CD4-positive, alpha-beta T cell treated with Interleukin-17A for 4 hours (primary cell): ENCODE results near the gene MUC2.

Source experiments
- DNase-seq: peaks from one replicate; pipeline ENCODE4 v3.0.0-alpha.2; 2020; ENCODE audit warnings: mixed read lengths

MUC2 gene

DNA sequence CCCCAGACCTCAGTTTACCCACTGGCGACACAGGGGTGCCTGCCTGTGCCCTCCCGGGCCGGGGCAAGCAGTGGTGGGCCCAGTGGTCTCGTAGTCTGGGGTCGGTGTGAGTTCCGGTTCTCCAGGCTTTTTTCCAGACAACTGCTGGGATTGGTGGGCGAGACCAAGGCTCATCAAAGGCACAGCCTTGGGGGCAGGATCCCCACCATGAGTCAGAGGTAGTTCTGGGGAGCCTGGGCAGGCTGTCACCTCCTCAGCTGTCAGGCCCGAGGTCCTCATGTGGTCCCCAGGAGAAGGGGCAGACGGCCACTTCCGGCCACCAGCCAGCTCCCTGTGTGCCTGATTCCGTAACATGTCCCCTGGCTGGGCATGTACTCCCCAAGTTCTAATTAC is 827 bp upstream of the MUC2 start:
- DNase-seq: no peak

DNA sequence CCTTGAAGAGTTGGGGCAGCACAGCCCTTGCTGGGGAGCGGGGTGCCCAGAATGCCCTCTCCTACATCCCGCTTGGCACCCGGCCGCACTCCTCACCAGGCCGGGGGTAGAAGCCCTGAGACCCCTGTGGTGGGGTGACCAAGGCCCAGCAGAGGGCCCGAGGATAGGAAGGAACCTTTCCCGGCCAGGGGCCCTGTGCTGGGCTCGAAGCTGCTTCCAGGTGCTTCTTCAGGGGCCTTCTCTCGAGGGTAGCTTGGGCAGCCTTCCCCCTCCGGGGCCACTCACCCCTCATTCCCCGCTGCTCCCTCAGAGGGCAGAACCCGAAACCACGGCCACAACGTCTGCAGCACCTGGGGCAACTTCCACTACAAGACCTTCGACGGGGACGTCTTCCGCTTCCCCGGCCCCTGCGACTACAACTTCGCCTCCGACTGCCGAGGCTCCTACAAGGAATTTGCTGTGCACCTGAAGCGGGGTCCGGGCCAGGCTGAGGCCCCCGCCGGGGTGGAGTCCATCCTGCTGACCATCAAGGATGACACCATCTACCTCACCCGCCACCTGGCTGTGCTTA is 752 bp downstream of the MUC2 start:
- no peak for DNase-seq

DNA sequence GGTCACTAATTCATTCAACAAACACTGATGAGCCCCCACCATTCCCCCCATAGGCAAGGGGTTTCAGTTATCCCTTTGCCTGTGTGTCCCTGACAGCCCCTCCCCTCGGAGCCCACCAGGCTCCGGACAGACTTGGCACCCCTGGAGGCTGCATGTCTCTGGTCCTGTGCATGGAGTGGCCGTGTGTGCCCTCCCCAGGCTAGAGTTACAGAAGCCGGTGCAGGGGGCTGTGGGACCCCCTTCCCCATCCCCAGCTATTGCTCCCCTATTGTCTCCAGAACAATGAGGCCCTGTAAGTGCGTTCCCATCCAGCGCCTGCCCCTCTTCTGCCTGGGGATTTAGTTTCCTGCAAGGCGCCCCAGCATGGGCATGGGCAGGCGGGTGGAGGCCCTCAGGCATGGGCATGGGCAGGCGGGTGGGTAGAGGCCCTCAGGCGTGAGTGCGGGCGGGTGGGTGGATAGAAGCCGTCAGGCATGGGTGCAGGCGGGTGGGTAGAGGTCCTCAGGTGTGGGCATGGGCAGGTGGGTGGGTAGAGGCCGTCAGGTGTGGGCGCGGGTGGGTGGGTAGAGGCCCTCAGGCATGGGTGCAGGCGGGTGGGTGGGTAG is 1.5 kb downstream of the MUC2 start:
- DNase-seq: no peak

DNA sequence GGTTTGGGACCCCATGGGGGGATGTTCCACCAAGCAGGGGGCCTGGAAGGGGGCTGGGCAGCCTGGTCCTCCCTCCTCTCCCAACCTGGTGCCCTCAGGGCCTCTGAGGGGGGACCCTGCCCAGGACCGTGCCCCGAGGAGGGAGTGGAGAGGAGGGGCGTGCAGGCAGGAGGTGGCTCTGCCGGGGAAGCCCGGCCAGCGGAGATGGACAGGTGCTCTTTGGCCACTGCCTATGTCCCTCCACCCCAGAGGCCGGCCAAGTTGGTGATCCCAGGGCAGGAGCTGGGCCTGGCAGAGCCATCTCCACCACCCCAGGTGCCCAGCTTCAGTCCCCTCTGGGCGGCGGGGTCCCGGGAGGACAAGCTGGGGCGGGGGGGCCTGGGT is 2.4 kb downstream of the MUC2 start:
- no peak for DNase-seq

DNA sequence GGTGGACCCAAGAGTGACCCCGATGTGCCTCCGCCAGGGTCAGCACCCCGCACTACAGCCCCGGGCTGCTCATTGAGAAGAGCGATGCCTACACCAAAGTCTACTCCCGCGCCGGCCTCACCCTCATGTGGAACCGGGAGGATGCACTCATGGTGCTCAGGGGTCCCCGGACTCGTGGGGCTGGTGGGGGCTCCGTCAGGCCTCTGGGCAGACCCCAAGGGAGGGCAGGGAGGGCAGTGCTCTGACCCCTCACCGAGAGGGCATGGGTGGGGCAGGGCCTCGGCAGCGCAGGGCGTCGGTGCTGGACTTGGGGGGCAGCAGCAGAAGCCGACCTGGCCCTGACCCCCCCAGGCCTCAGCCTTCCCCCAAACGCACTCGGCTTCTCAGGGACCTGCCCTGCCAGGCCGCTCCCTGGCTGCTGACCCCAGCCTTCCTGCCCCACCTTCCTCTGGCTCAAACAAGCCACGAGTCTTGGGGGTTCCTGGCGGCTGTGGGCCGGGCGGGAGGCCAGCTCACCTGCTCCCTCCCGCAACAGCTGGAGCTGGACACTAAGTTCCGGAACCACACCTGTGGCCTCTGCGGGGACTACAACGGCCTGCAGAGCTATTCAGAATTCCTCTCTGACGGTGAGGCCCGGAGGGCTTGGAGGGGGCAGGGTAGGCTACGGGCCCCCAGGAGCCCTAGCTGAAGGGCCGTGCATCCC is 2.9 kb downstream of the MUC2 start:
- DNase-seq: no peak

DNA sequence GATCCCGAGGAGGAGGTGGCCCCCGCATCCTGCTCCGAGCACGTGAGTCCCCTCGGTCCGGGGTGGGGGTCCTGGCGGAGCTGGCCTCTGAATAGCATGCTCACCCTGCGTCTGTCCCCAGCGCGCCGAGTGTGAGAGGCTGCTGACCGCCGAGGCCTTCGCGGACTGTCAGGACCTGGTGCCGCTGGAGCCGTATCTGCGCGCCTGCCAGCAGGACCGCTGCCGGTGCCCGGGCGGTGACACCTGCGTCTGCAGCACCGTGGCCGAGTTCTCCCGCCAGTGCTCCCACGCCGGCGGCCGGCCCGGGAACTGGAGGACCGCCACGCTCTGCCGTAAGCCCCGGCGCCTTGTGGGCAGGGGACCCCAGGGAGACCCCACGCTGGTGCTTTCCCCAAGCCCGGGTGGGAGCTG is 3.5 kb downstream of the MUC2 start:
- no peak for DNase-seq

DNA sequence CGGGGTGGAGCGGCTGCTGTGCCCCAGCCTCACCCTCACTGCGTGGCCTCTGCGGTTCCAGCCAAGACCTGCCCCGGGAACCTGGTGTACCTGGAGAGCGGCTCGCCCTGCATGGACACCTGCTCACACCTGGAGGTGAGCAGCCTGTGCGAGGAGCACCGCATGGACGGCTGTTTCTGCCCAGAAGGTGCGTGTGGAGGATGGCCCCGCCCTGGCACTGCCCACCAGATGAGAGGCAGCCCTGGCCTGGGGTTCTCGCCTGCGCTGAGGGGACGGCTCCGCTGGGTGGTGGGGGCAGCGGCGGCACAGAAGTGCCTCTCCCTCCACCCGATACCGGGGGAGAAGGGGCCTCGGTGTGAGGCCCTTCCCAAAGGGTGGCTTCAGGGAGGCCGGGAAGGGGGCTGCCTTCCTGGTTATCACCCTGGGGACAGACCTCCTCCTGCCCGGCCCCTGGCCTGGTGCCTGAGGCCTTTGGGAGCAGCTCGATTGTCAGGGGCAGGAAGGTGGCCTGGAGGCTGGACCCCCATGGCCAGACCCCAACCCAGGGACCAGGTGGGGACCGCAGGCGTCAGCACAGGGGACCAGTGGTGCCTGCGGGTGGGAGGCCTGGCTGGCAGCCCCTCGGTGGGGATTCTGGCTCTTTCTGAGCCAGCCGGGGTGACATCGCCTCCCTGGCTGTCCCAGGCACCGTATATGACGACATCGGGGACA is 7.1 kb downstream of the MUC2 start:
- no peak for DNase-seq

DNA sequence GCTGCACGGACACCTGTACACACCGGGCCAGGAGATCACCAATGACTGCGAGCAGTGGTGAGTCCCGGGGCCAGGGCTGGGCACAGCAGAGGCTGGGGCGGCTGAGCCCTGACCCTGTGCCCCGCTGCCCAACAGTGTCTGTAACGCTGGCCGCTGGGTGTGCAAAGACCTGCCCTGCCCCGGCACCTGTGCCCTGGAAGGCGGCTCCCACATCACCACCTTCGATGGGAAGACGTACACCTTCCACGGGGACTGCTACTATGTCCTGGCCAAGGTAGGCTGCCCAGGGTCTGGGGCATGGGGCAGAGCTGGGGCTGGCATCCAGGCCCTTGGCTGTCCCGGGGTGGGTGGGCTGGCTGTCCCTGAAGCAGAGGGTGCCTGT is 7.7 kb downstream of the MUC2 start:
- no peak for DNase-seq

DNA sequence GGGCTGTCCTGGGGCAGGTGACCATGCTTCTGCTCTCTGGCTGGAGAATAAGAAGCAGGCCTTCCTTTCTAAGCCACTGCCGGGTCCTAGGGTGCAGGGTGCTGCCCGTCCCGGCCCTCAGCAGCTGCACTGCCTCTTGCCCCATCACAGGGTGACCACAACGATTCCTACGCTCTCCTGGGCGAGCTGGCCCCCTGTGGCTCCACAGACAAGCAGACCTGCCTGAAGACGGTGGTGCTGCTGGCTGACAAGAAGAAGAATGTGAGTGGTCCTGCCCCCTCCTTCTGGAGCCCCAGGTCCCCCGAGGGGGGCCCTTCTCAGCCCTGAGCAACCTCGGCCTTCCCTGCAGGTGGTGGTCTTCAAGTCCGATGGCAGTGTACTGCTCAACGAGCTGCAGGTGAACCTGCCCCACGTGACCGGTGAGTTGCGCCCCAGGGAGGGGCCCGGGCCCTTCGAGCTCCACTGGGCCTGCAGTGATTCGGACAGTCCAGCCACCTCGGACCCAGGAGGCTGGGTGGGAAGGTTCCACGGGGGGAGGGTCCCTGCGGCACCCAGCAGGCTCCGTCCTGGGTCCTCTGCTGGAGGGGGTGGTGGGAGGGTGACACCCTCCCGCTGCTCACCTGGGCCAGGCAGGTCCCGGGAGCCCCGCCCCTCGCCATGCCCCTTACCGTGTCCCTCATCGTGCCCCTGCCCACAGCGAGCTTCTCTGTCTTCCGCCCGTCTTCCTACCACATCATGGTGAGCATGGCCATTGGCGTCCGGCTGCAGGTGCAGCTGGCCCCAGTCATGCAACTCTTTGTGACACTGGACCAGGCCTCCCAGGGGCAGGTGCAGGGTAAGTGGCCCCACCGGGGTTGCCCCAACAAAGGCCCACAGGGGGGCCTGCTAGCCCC is 8.3 kb downstream of the MUC2 start:
- DNase-seq: no peak

DNA sequence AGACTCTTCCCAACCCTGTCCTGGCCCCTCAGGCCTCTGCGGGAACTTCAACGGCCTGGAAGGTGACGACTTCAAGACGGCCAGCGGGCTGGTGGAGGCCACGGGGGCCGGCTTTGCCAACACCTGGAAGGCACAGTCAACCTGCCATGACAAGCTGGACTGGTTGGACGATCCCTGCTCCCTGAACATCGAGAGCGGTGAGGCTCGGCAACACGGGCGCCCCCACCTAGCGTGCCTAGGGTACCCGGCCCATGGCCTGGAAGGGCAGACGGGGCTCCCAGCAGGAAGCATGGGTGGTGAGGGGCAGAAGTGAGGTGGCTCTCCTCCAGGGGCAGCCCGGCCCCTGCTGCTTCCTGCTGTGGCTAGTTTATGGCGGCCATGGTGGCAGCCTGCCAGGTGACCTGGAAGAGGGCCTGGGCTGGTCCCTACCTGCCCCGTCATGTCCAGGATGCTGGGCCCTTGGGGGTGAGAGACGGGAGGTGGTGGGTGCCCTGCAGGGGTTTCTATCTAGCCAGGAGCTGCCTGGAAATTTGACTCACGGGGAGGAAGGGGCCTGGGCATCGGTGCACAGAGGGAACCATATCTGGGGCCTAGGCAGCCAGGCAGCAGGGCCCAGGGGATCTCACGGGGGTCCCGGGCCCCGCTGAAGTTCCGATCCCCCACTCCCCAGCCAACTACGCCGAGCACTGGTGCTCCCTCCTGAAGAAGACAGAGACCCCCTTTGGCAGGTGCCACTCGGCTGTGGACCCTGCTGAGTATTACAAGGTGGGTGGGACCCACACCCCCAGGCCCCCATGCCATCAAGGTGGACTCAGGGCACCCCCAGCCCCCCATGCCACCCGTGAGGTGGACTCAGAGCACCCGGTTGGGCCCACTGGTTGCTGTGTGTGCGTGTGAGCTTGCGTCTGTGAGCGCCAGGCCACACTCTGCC is 9.2 kb downstream of the MUC2 start:
- DNase-seq: no peak

DNA sequence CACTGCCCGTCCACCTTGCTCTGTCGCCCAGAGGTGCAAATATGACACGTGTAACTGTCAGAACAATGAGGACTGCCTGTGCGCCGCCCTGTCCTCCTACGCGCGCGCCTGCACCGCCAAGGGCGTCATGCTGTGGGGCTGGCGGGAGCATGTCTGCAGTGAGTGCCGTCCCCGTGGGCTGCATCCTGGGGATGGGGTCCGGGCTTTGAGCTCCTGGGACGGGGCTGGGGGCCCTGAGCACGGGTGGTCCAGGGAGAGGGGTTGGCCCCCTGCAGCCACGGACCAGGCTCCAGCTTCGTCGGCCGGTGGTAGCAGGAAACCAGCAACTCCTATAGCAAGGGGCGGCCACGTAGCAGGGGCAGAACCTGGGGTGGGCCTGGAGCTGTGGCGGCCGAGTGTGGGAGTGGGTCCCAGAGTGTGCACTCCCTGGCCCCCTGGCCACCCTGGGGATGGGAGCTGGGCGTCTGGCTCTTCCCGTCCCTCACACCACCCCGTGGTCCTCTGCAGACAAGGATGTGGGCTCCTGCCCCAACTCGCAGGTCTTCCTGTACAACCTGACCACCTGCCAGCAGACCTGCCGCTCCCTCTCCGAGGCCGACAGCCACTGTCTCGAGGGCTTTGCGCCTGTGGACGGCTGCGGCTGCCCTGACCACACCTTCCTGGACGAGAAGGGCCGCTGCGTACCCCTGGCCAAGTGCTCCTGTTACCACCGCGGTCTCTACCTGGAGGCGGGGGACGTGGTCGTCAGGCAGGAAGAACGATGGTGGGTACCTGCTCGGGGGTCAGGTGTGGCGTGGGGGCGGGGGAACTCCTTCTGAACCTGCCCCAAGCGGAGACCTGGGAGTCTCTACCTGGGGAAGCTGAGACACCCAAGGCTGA is 10.1 kb downstream of the MUC2 start:
- no peak for DNase-seq

DNA sequence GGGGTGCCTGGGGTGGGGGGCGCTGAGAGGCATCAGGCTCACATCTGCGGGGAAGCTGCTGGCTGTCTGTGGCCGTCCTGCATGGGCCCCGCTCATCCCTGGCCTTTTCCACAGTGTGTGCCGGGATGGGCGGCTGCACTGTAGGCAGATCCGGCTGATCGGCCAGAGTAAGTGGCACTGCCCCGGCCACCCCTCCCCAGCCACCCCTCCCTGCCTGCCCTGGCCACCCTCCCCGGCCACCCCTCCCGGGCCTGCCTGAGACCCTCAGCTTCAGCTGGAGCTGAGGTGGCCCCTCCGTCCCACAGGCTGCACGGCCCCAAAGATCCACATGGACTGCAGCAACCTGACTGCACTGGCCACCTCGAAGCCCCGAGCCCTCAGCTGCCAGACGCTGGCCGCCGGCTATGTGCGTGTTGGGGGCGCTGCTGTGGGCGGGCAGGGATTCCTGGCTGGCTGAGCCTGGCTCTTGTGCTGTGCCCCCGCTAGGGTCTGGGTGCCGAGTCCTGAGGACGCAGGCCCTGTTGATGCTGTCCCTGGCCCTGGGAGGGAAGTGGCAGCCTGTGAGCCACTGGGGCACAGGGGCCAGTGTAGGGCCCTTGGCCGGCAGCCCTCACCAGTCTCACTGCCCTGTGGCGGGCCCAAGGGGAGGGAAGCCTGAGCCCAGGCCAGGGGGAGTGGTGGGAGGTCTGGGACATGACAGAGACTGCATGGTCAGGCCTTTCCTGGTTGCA is 10.9 kb downstream of the MUC2 start:
- DNase-seq: no peak

DNA sequence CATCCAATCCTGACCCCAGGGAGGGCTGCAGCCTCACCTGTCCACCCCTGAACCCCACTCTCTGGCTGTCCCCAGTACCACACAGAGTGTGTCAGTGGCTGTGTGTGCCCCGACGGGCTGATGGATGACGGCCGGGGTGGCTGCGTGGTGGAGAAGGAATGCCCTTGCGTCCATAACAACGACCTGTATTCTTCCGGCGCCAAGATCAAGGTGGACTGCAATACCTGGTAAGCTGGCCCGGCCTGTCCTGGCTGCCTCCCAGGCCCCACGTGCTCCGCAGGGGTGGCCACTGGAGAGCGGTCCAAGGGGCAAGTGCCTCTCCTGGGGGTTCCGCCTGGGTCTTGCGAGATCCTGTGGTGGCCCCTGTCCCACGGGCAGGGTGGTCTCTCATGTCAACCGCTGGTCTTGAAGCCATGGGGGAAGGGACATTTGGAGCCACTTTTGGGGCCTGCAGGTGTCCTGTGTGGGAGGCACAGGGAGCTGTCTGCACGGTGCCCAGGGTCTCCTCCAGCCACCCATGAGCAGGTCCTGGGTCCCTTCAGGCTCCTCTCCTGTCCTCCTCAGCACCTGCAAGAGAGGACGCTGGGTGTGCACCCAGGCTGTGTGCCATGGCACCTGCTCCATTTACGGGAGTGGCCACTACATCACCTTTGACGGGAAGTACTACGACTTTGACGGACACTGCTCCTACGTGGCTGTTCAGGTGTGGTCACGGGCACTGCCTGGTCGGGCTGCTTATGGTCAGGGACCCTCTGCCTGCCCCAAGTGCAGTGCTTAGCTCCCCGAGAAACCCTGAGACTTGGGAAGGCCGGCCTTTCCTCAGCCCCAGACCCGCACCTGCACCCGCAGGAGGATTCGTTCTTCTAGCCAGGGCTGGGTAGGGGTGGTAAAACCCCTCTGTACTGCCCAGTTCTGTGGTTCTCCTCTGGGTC is 11.8 kb downstream of the MUC2 start:
- DNase-seq: no peak

DNA sequence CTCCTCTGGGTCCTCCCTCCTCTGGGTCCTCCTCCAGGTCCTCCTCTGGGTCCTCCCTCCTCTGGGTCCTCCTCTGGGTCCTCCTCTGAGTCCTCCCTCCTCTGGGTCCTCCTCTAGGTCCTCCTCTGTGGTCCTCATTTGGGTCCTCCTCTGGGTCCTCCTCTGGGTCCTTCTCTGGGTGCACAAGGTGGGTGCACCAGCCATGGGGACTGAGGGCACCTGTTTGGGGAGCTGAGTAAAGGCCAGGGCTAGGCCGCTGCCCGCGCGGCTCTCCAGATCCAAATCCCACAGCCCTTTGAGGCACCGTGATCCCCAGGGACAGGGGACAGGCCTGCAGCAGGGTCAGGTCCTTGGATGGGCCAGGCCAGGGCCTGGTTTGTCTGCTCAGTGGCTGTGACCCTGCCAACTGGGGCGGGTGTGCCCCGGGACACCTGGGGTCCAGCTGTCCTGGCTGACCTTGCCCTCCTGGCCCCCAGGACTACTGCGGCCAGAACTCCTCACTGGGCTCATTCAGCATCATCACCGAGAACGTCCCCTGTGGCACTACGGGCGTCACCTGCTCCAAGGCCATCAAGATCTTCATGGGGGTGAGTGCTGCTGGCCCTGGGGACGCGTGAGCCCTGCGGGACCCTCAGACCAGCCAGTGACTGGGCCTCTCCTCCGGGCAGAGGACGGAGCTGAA is 12.7 kb downstream of the MUC2 start:
- no peak for DNase-seq

DNA sequence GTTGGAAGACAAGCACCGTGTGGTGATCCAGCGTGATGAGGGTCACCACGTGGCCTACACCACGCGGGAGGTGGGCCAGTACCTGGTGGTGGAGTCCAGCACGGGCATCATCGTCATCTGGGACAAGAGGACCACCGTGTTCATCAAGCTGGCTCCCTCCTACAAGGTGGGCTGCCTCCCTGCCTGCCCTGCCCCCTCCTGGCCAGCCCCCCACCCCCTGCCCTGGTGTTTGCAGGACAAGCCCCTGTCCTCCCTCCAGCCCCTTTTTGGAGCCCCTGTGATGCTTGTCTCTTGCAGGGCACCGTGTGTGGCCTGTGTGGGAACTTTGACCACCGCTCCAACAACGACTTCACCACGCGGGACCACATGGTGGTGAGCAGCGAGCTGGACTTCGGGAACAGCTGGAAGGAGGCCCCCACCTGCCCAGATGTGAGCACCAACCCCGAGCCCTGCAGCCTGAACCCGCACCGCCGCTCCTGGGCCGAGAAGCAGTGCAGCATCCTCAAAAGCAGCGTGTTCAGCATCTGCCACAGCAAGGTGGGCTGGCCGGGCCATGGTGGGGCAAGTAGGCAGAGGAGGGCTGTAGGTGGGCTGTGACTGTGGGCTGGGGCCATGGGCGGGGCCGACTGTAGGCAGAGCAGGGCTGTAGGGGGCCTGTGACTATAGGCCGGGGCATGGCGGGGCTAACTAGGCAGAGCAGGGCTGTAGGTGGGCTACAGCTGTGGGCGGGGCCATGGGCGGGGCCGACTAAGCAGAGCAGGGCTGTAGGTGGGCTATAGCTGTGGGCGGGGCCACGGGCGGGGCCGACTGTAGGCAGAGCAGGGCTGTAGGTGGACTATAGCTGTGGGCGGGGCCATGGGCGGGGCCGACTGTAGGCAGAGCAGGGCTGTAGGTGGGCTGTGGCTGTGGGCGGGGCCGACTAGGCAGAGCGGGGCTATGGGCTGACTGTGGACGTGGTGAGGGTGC is 13.6 kb downstream of the MUC2 start:
- DNase-seq: no peak

DNA sequence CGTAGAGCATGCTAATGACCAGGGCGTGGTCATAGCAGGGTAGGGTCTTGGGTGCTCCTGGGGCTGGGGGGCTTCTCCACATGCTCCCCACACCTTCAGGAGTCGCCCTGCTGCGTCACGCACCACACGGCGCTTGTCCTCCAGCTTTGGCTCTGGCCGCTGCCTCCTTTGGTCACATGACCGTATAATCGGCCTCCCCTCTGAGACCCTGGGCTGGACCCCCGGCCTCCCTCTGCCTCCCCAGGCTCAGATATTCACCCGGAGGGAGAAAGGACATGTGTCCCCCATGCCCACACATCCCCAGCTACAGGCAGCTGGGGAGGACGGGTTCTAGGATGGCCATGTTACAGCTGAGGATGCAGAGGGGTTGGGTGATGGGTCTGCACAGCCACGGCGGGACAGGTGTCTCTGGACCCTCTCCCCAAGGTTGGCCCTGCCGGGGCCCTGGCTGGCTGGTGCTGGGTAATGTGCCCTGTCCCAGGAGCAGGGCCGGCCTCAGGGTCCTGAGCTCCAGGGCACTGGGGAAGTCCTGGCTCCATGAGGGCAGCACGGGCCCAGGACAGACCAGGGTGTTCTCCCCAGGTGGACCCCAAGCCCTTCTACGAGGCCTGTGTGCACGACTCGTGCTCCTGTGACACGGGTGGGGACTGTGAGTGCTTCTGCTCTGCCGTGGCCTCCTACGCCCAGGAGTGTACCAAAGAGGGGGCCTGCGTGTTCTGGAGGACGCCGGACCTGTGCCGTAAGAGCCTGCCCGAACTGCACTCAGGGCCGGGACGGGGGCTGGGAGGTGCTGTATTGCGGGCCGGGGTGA is 14.5 kb downstream of the MUC2 start:
- no peak for DNase-seq
